GM12891 (cell line): Measurements from ENCODE around the gene LRRC36.

Experiments
- POLR2A ChIP-seq: IDR thresholded peaks from 2 replicates; pipeline ENCODE4 v1.6.1; 2011; ENCODE audit warnings: low read depth, low read length, control low read depth
- POLR2AphosphoS5 ChIP-seq: IDR thresholded peaks from 2 replicates; pipeline ENCODE4 v1.6.1; 2011; ENCODE audit warnings: low read depth, low read length, control low read depth

- TF ChIP-seq POLR2AphosphoS5 (no peak), POLR2A (no peak)
Observed at GRCh38 chr16:67286441-67287235, 40.0 kb upstream of the LRRC36 start.
